HEK293 (cell line): ENCODE data around the gene CTBP2.

ENCODE experiments used
- CTCF ChIA-PET: fragments of 350-600 bp; formaldehyde crosslinking; extraction: SDS; loops from one replicate; lab custom pipeline; 2021; ENCODE audit warnings: antibody characterized with exemption; lab: Yijun Ruan, JAX
- POLR2A ChIA-PET: fragments of 300-600 bp; formaldehyde crosslinking; extraction: SDS; loops from one replicate; lab custom pipeline; 2020; ENCODE audit warnings: antibody characterized with exemption, inconsistent platforms; lab: Yijun Ruan, JAX
- H3K27ac ChIP-seq: fragments of 200-500 bp; sonication (Bioruptor generic); 2 replicates; pipeline ENCODE4 v1.5.1; 2014; ENCODE audit warnings: low read depth, low read length, control low read depth, inconsistent platforms; ENCODE audit errors: extremely low read depth
- H3K36me3 ChIP-seq, 2 experiments: fragments of 200-500 bp in 1 of 2; sonication (Bioruptor generic) in 1 of 2; 1 replicate in 1 of 2; 2 replicates in 1 of 2; pipeline ENCODE4 v1.5.1; 2014 to 2017; ENCODE audit warnings: inconsistent platforms in 2 of 2, low read length in 2 of 2; ENCODE audit not compliant: control insufficient read depth in 2 of 2, insufficient read depth in 1 of 2
- H3K4me1 ChIP-seq: fragments of 200-500 bp; sonication (Bioruptor generic); 2 replicates; pipeline ENCODE4 v1.5.1; 2014; ENCODE audit warnings: mild to moderate bottlenecking, low read length, inconsistent platforms; ENCODE audit not compliant: control insufficient read depth, insufficient read depth
- H3K4me3 ChIP-seq: 2 replicates; pipeline ENCODE4 v1.5.1; 2011; ENCODE audit warnings: low read depth, mild to moderate bottlenecking, control low read depth, low read length, moderate library complexity
- H3K9me3 ChIP-seq: fragments of 200-500 bp; sonication (Bioruptor generic); 2 replicates; pipeline ENCODE4 v1.5.1; 2014; ENCODE audit warnings: low read depth, low read length, inconsistent platforms; ENCODE audit not compliant: control insufficient read depth, insufficient read depth
- GLI4 ChIP-seq: fragments of 450-650 bp; formaldehyde crosslinking; IDR thresholded peaks from 2 replicates; pipeline ENCODE4 v1.5.1; 2016; ENCODE audit warnings: missing biosample characterization, missing genetic modification characterization
- KLF1 ChIP-seq: fragments of 450-650 bp; formaldehyde crosslinking; IDR thresholded peaks from 2 replicates; pipeline ENCODE4 v1.5.1; 2016; ENCODE audit warnings: missing biosample characterization, missing genetic modification characterization
- KLF7 ChIP-seq: fragments of 450-650 bp; formaldehyde crosslinking; IDR thresholded peaks from 2 replicates; pipeline ENCODE4 v1.5.1; 2016; ENCODE audit warnings: missing biosample characterization, missing genetic modification characterization, borderline replicate concordance
- PRDM1 ChIP-seq: fragments of 450-650 bp; formaldehyde crosslinking; IDR thresholded peaks from 2 replicates; pipeline ENCODE4; 2016; ENCODE audit warnings: missing biosample characterization, missing genetic modification characterization
- ZBTB1 ChIP-seq: fragments of 450-650 bp; formaldehyde crosslinking; IDR thresholded peaks from 2 replicates; pipeline ENCODE4 v1.5.1; 2016; ENCODE audit warnings: missing biosample characterization, missing genetic modification characterization
- ZBTB6 ChIP-seq: fragments of 450-650 bp; formaldehyde crosslinking; IDR thresholded peaks from 2 replicates; pipeline ENCODE4 v1.5.1; 2017; ENCODE audit warnings: missing biosample characterization, missing genetic modification characterization
- ZNF132 ChIP-seq: fragments of 450-650 bp; formaldehyde crosslinking; IDR thresholded peaks from 2 replicates; pipeline ENCODE4 v1.5.1; 2017; ENCODE audit warnings: missing biosample characterization, missing genetic modification characterization, borderline replicate concordance
- ZNF138 ChIP-seq: fragments of 450-650 bp; formaldehyde crosslinking; IDR thresholded peaks from 2 replicates; pipeline ENCODE4 v1.5.1; 2016; ENCODE audit warnings: missing biosample characterization, missing genetic modification characterization, borderline replicate concordance
- ZNF148 ChIP-seq: fragments of 450-650 bp; formaldehyde crosslinking; IDR thresholded peaks from 2 replicates; pipeline ENCODE4 v1.5.0; 2017; ENCODE audit warnings: missing biosample characterization, missing genetic modification characterization, borderline replicate concordance
- ZNF157 ChIP-seq: fragments of 450-650 bp; formaldehyde crosslinking; IDR thresholded peaks from 2 replicates; pipeline ENCODE4 v1.5.1; 2016; ENCODE audit warnings: missing biosample characterization, missing genetic modification characterization
- ZNF175 ChIP-seq: fragments of 450-650 bp; formaldehyde crosslinking; IDR thresholded peaks from 2 replicates; pipeline ENCODE4 v1.5.1; 2016; ENCODE audit warnings: missing biosample characterization, missing genetic modification characterization
- ZNF239 ChIP-seq: fragments of 450-650 bp; formaldehyde crosslinking; IDR thresholded peaks from 2 replicates; pipeline ENCODE4 v1.5.1; 2016; ENCODE audit warnings: missing biosample characterization, missing genetic modification characterization
- ZNF311 ChIP-seq: fragments of 450-650 bp; formaldehyde crosslinking; IDR thresholded peaks from 2 replicates; pipeline ENCODE4 v1.5.1; 2017; ENCODE audit warnings: missing biosample characterization, missing genetic modification characterization, borderline replicate concordance
- ZNF341 ChIP-seq: fragments of 450-650 bp; formaldehyde crosslinking; IDR thresholded peaks from 2 replicates; pipeline ENCODE4; 2016; ENCODE audit warnings: low read depth, missing biosample characterization, missing genetic modification characterization
- ZNF354C ChIP-seq: fragments of 450-650 bp; formaldehyde crosslinking; IDR thresholded peaks from 2 replicates; pipeline ENCODE4 v1.5.1; 2016; ENCODE audit warnings: missing biosample characterization, missing genetic modification characterization, low read depth, borderline replicate concordance
- ZNF37A ChIP-seq: fragments of 450-650 bp; IDR thresholded peaks from 2 replicates; pipeline ENCODE4 v1.5.1; 2018; ENCODE audit warnings: missing biosample characterization, missing genetic modification characterization
- ZNF391 ChIP-seq: fragments of 450-650 bp; formaldehyde crosslinking; IDR thresholded peaks from 2 replicates; pipeline ENCODE4 v1.5.1; 2016; ENCODE audit warnings: low read depth, missing biosample characterization, missing genetic modification characterization, borderline replicate concordance
- ZNF423 ChIP-seq: fragments of 450-650 bp; formaldehyde crosslinking; IDR thresholded peaks from 2 replicates; pipeline ENCODE4 v1.5.1; 2016; ENCODE audit warnings: missing biosample characterization, missing genetic modification characterization
- ZNF48 ChIP-seq: fragments of 450-650 bp; formaldehyde crosslinking; IDR thresholded peaks from 2 replicates; pipeline ENCODE4 v1.5.1; 2016; ENCODE audit warnings: missing biosample characterization, missing genetic modification characterization
- ZNF549 ChIP-seq: fragments of 450-650 bp; IDR thresholded peaks from 2 replicates; pipeline ENCODE4 v1.5.1; 2018; ENCODE audit warnings: missing biosample characterization, missing genetic modification characterization, mild to moderate bottlenecking, inconsistent platforms, moderate library complexity
- ZNF555 ChIP-seq: fragments of 450-650 bp; formaldehyde crosslinking; conservative IDR thresholded peaks from 2 replicates; pipeline ENCODE4 v1.5.1; 2017; ENCODE audit warnings: missing biosample characterization, mild to moderate bottlenecking, missing genetic modification characterization, inconsistent platforms
- ZNF596 ChIP-seq: fragments of 450-650 bp; IDR thresholded peaks from 2 replicates; pipeline ENCODE4 v1.5.0; 2018; ENCODE audit warnings: missing biosample characterization, mild to moderate bottlenecking, missing genetic modification characterization, moderate library complexity
- ZSCAN30 ChIP-seq: fragments of 450-650 bp; IDR thresholded peaks from 2 replicates; pipeline ENCODE4 v1.5.1; 2018; ENCODE audit warnings: missing biosample characterization, mild to moderate bottlenecking, missing genetic modification characterization, moderate library complexity
- TF ChIP-seq, protein P1 (sequence below): IDR thresholded peaks from 2 replicates; pipeline ENCODE4 v1.6.1; 2011; ENCODE audit warnings: mild to moderate bottlenecking, low read depth, low read length, borderline replicate concordance
- TF ChIP-seq, protein P2 (sequence below): fragments of 450-650 bp; formaldehyde crosslinking; IDR thresholded peaks from 2 replicates; pipeline ENCODE4 v1.5.1; 2016; ENCODE audit warnings: missing biosample characterization, missing genetic modification characterization
- TF ChIP-seq, protein P3 (sequence below): fragments of 450-650 bp; formaldehyde crosslinking; IDR thresholded peaks from 2 replicates; pipeline ENCODE4 v1.5.1; 2017; ENCODE audit warnings: missing biosample characterization, missing genetic modification characterization

The CTBP2 gene

DNA sequence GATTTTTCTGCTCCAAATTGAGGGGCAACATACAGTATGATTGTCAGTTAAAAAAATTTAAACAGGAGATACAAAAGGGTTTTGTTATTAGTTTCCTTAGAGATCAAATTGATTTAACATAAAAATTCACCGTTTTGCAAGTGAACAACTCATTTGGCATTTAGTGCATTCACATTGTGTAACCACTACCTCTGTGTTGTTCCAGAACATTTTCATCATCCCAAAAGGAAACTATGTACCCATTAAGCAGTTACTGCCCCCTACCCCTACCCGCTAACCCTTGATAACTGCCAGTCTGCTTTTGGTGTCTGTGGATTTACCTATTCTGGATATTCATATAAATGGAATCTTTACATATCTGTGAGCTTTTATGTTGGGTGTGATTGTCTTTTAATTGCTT lies 215.4 kb downstream of the CTBP2 start:
- no peaks in the 10 kb centered on the region for H3K9me3 ChIP-seq
- no peak overlapping the region for H3K27ac ChIP-seq
- H3K4me1 ChIP-seq = peaks cover 12% of the 10 kb centered on the region
- no peak overlapping the region for H3K4me3 ChIP-seq
- CTCF ChIA-PET = interaction anchor here (0.7 kb wide), 1 partner anchor 127 kb away, joined by 3 read pairs; no protein-coding TSS in a partner anchor
- POLR2A ChIA-PET = interaction anchor here (1.2 kb wide), 1 partner anchor 29 kb away, joined by 4 read pairs; no protein-coding TSS in a partner anchor
- TF ChIP-seq ZNF132 = no peak
- no peak for TF ChIP-seq PRDM1 (tag by site-specific recombination)
- no peak for TF ChIP-seq ZNF157 (tag by site-specific recombination)
- no peak for TF ChIP-seq ZNF555
- no peak for TF ChIP-seq ZNF311 (tag by site-specific recombination)
- no peak for TF ChIP-seq ZNF354C (tag by site-specific recombination)
- TF ChIP-seq ZNF549 (tag by site-specific recombination) = no peak
- TF ChIP-seq ZBTB1 (tag by site-specific recombination) = no peak
- no peak for TF ChIP-seq ZSCAN30
- TF ChIP-seq, protein P1, sequence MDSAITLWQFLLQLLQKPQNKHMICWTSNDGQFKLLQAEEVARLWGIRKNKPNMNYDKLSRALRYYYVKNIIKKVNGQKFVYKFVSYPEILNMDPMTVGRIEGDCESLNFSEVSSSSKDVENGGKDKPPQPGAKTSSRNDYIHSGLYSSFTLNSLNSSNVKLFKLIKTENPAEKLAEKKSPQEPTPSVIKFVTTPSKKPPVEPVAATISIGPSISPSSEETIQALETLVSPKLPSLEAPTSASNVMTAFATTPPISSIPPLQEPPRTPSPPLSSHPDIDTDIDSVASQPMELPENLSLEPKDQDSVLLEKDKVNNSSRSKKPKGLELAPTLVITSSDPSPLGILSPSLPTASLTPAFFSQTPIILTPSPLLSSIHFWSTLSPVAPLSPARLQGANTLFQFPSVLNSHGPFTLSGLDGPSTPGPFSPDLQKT = no peak
- no peak for TF ChIP-seq KLF7 (tag by site-specific recombination)
- no peak for TF ChIP-seq ZNF48 (tag by site-specific recombination)
- peaks cover 0 to 6% of the 10 kb centered on the region in 2 experiments; a peak in 2 of 3 replicates for H3K36me3 ChIP-seq

DNA sequence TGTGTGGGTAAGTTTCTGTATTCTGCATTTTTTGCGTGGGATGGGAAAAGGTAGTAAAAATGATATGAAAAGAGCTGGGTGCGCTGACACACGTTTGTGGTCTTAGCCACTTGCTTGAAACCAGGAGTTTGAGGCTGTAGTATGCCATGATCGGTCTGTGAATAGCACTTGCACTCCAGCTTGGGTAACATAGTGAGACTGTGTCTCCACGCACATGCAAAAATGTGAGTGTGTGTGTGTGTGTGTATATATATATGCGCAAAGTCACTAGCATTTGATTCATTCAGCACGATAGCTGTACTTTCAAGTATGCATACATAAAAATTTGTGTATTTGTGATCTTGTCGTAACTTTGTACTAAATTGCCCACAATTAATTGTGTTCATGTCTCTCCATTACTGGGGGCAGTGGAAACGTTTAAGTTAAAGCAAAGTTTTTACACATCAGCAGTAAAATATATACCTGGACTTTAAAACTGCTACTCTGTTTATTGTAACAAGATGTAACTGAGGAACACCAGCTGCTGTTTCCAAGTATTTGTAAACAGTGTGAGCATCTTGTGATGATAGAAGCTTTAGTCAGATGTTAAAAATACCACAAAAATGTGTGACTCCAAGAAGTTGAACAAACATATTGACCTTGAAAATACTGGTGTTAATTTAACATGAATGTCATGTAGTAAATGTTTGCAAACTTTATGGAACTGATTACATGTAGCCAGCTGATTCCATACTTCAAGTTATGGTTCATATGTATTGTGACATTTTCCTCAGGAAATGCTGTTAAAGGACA lies 216.9 kb downstream of the CTBP2 start:
- no peak overlapping the region for H3K4me3 ChIP-seq
- H3K36me3 ChIP-seq = peaks cover 0 to 6% of the 10 kb centered on the region in 2 experiments; a peak in 2 of 3 replicates
- TF ChIP-seq GLI4 (tag by site-specific recombination) (no peak), ZNF138 (tag by site-specific recombination) (no peak), ZNF175 (no peak), ZNF423 (tag by site-specific recombination) (no peak), ZNF148 (tag by site-specific recombination) (no peak), ZNF341 (tag by site-specific recombination) (peak; percentile 2; the same call in 1 of the 2 replicates), ZBTB6 (tag by site-specific recombination) (no peak), ZNF596 (tag by site-specific recombination) (no peak), ZNF37A (tag by site-specific recombination) (no peak), KLF1 (no peak), ZNF391 (tag by site-specific recombination) (no peak), ZNF239 (no peak)
- TF ChIP-seq, protein P2, sequence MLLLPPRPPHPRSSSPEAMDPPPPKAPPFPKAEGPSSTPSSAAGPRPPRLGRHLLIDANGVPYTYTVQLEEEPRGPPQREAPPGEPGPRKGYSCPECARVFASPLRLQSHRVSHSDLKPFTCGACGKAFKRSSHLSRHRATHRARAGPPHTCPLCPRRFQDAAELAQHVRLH = no peak
- TF ChIP-seq, protein P3, sequence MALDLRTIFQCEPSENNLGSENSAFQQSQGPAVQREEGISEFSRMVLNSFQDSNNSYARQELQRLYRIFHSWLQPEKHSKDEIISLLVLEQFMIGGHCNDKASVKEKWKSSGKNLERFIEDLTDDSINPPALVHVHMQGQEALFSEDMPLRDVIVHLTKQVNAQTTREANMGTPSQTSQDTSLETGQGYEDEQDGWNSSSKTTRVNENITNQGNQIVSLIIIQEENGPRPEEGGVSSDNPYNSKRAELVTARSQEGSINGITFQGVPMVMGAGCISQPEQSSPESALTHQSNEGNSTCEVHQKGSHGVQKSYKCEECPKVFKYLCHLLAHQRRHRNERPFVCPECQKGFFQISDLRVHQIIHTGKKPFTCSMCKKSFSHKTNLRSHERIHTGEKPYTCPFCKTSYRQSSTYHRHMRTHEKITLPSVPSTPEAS = peak; percentile 23; the same call in 1 of the 2 replicates
- CTCF ChIA-PET = no interaction called here
- POLR2A ChIA-PET = interaction anchor here (0.8 kb wide), 1 partner anchor 27 kb away, joined by 3 read pairs; no protein-coding TSS in a partner anchor
- no peak overlapping the region for H3K27ac ChIP-seq
- H3K4me1 ChIP-seq = peaks cover 19% of the 10 kb centered on the region
- no peaks in the 10 kb centered on the region for H3K9me3 ChIP-seq
